Common myeloid progenitor, CD34-positive (primary cell): ENCODE measurements around the gene ANKZF1.

Experiments used
- CTCF ChIA-PET: fragments of 350-600 bp; sonication (Branson Sonifier 250); formaldehyde crosslinking; loops from one replicate; lab custom pipeline; 2021; ENCODE audit warnings: antibody characterized with exemption; lab: Charles Lee
- POLR2A ChIA-PET: fragments of 350-600 bp; sonication (Branson Sonifier 250); formaldehyde crosslinking; loops from one replicate; lab custom pipeline; 2021; ENCODE audit warnings: antibody characterized with exemption; lab: Charles Lee
- DNase-seq, 3 donors: peaks; one replicate each; pipeline versions ENCODE4 v3.0.0 to v3.0.0-alpha.2; 2013
- H3K27ac ChIP-seq, 2 experiments: 1 replicate in 1 of 2; 2 replicates in 1 of 2; pipeline ENCODE4 v1.7.0; 2013; ENCODE audit warnings: inconsistent platforms in 2 of 2, low read length in 2 of 2, mild to moderate bottlenecking in 2 of 2, low read depth in 1 of 2, moderate library complexity in 1 of 2; ENCODE audit not compliant: severe bottlenecking in 2 of 2, insufficient read depth in 1 of 2, poor library complexity in 1 of 2
- H3K27me3 ChIP-seq, 5 experiments: replicated peaks in 2 of 5; 1 replicate in 3 of 5; 2 replicates in 2 of 5; pipeline versions ENCODE4 v1.6.1 to v1.7.0; 2013; ENCODE audit warnings: low read length in 4 of 5, mild to moderate bottlenecking in 2 of 5, moderate library complexity in 2 of 5, inconsistent platforms in 1 of 5; ENCODE audit not compliant: insufficient read depth in 5 of 5, control insufficient read depth in 4 of 5
- H3K36me3 ChIP-seq, 4 experiments: 1 replicate in 2 of 4; 2 replicates in 2 of 4; pipeline versions ENCODE4 v1.6.1 to v1.7.0; 2013; ENCODE audit warnings: low read length in 3 of 4, control low read depth in 1 of 4, mild to moderate bottlenecking in 1 of 4; ENCODE audit not compliant: control insufficient read depth in 4 of 4, insufficient read depth in 4 of 4
- H3K4me1 ChIP-seq, 4 experiments: 1 replicate in 3 of 4; 2 replicates in 1 of 4; pipeline versions ENCODE4 v1.6.1 to v1.7.1; 2013; ENCODE audit warnings: low read length in 3 of 4, mild to moderate bottlenecking in 3 of 4, control low read depth in 1 of 4, inconsistent platforms in 1 of 4, moderate library complexity in 1 of 4; ENCODE audit not compliant: control insufficient read depth in 4 of 4, insufficient read depth in 4 of 4; ENCODE audit errors: control extremely low read depth in 1 of 4
- H3K4me3 ChIP-seq, 7 experiments: 1 replicate in 4 of 7; 2 replicates in 3 of 7; pipeline versions ENCODE4 v1.5.1 to v1.7.0; 2013; ENCODE audit warnings: mild to moderate bottlenecking in 7 of 7, low read length in 6 of 7, moderate library complexity in 6 of 7, inconsistent platforms in 2 of 7, low read depth in 2 of 7, control low read depth in 1 of 7; ENCODE audit not compliant: insufficient read depth in 4 of 7, control insufficient read depth in 1 of 7; ENCODE audit errors: extremely low read depth in 1 of 7
- H3K9me3 ChIP-seq, 5 experiments: 1 replicate in 4 of 5; 2 replicates in 1 of 5; pipeline versions ENCODE4 v1.6.1 to v1.7.1; 2013; ENCODE audit warnings: low read length in 4 of 5, mild to moderate bottlenecking in 2 of 5, inconsistent platforms in 1 of 5, low read depth in 1 of 5, moderate library complexity in 1 of 5; ENCODE audit not compliant: control insufficient read depth in 4 of 5, insufficient read depth in 2 of 5; ENCODE audit errors: control extremely low read depth in 1 of 5
- WGBS: methylation state at CpG from one replicate; pipeline ENCODE4 v1.1.5; 2013; ENCODE audit not compliant: insufficient coverage; 5-methylcytosine and 5-hydroxymethylcytosine counted together

Gene ANKZF1

GRCh38 chr2:219244789-219245147 is 15.2 kb downstream of the ANKZF1 start:
- ChIA-PET POLR2A (interaction anchor here (0.6 to 2.1 kb wide), 5 partner anchors 9 to 69 kb away, joined by 3 to 12 read pairs (median 4); partner anchors contain the start of genes ABCB6, ANKZF1, ATG9A and CNPPD1), CTCF (interaction anchor here (0.8 to 2.6 kb wide), 15 partner anchors 9 to 85 kb away, joined by 3 to 24 read pairs (median 5); partner anchors contain the start of genes ANKZF1, ATG9A, CNPPD1 and DNAJB2)
- peak overlapping the region; percentile 50 to 96 (median 91) for H3K4me3 ChIP-seq
- H3K4me1 ChIP-seq, result peaks cover 43 to 61% (median 56%) of the 10 kb centered on the region in 4 experiments
- peaks cover 0 to 9% (median 7%) of the 10 kb centered on the region in 4 experiments for H3K36me3 ChIP-seq
- no peaks in the 10 kb centered on the region for H3K27me3 ChIP-seq
- 67% methylated on average over 3 of the region's 6 CpGs for WGBS
- H3K9me3 ChIP-seq, result no peaks in the 10 kb centered on the region
- no peak for DNase-seq
- peak overlapping the region; percentile 80 to 94 for H3K27ac ChIP-seq

GRCh38 chr2:219245148-219245898 is 15.7 kb downstream of the ANKZF1 start, which contains the start of the genes GLB1L and STK16:
Gene GLB1L, minus strand, starts transcription at chr2:219245444. Its CDS starts 1,871 bp downstream, at chr2:219243573.
Gene STK16, plus strand, starts transcription at chr2:219245479. Its CDS starts 521 bp downstream, at chr2:219246000.
- Histone ChIP-seq H3K27ac (peak within 1 kb of the TSS; percentile 80 to 94), H3K27me3 (no peaks in the 10 kb centered on the region), H3K36me3 (peaks cover 0 to 9% (median 7%) of the 10 kb centered on the region in 4 experiments), H3K9me3 (no peaks in the 10 kb centered on the region), H3K4me1 (peaks cover 48 to 66% (median 62%) of the 10 kb centered on the region in 4 experiments), H3K4me3 (peak within 1 kb of the TSS; percentile 50 to 96 (median 91))
- CTCF ChIA-PET, result interaction anchor here (0.8 to 2.6 kb wide), 16 partner anchors 9 to 86 kb away, joined by 3 to 24 read pairs (median 5); partner anchors contain the start of genes ANKZF1, ATG9A, CNPPD1 and DNAJB2
- POLR2A ChIA-PET, result interaction anchor here (0.6 to 2.1 kb wide), 6 partner anchors 8 to 69 kb away, joined by 3 to 12 read pairs (median 4); partner anchors contain the start of genes ABCB6, ANKZF1, ATG9A and CNPPD1
- peak; percentile 90 to 93 (median 93) for DNase-seq
- 1% methylated on average over 46 of the region's 46 CpGs for WGBS

GRCh38 chr2:219245899-219246230 is 16.3 kb downstream of the ANKZF1 start:
- Histone ChIP-seq H3K27me3 (no peaks in the 10 kb centered on the region), H3K27ac (peak overlapping the region; percentile 80 to 94), H3K9me3 (no peaks in the 10 kb centered on the region), H3K4me1 (peaks cover 48 to 70% (median 66%) of the 10 kb centered on the region in 4 experiments), H3K4me3 (peak overlapping the region; percentile 50 to 96 (median 91)), H3K36me3 (peaks cover 0 to 14% (median 11%) of the 10 kb centered on the region in 4 experiments)
- ChIA-PET POLR2A (interaction anchor here (0.9 to 1.9 kb wide), 4 partner anchors 16 to 70 kb away, joined by 3 to 12 read pairs (median 4); partner anchors contain the start of genes ANKZF1, ATG9A and CNPPD1), CTCF (interaction anchor here (0.8 to 2.6 kb wide), 8 partner anchors 9 to 87 kb away, joined by 3 to 24 read pairs (median 9); partner anchors contain the start of genes ANKZF1, ATG9A, DNAJB2 and TUBA4A)
- no peak for DNase-seq
- WGBS, result 10% methylated on average over 7 of the region's 10 CpGs

GRCh38 chr2:219246559-219246958 is 17.0 kb downstream of the ANKZF1 start:
- WGBS, result 99% methylated on average over 10 of the region's 10 CpGs
- Histone ChIP-seq H3K27ac (no peak overlapping the region), H3K9me3 (no peaks in the 10 kb centered on the region), H3K36me3 (peaks cover 0 to 20% (median 13%) of the 10 kb centered on the region in 4 experiments), H3K4me1 (peaks cover 48 to 70% (median 69%) of the 10 kb centered on the region in 4 experiments), H3K4me3 (peak overlapping the region in 2 of 7 experiments; percentile 19 to 91), H3K27me3 (no peaks in the 10 kb centered on the region)
- ChIA-PET CTCF (interaction anchor here (0.8 to 2.6 kb wide), 5 partner anchors 10 to 87 kb away, joined by 3 to 24 read pairs (median 9); partner anchors contain the start of genes ANKZF1, ATG9A and DNAJB2), POLR2A (interaction anchor here (1.8 kb wide), 1 partner anchor 70 kb away, joined by 4 read pairs; the partner anchor contains the start of gene CNPPD1)
- no peak for DNase-seq

- ChIA-PET CTCF (interaction anchor here (0.6 to 4.1 kb wide), 13 partner anchors 8 to 75 kb away, joined by 3 to 27 read pairs (median 3); no protein-coding TSS in a partner anchor), POLR2A (interaction anchor here (1.2 kb wide), 1 partner anchor 18 kb away, joined by 4 read pairs; the partner anchor contains the start of genes ANKZF1 and ATG9A)
- Histone ChIP-seq H3K27ac (no peak overlapping the region), H3K4me3 (peak overlapping the region in 1 of 7 experiments; percentile 35), H3K9me3 (no peaks in the 10 kb centered on the region), H3K4me1 (peaks cover 48 to 83% (median 80%) of the 10 kb centered on the region in 4 experiments), H3K36me3 (peaks cover 0 to 22% (median 13%) of the 10 kb centered on the region in 4 experiments), H3K27me3 (no peaks in the 10 kb centered on the region)
- WGBS, result 80% methylated on average over 10 of the region's 17 CpGs
- DNase-seq, result peak in 2 of 3 donors; percentile 74 to 79
Observed at GRCh38 chr2:219247678-219248642, 18.4 kb downstream of the ANKZF1 start.

- no peak for DNase-seq
- H3K27me3 ChIP-seq, result peaks cover 0 to 2% (median 0%) of the 10 kb centered on the region in 5 experiments
- WGBS, result 64% methylated on average over 2 of the region's 2 CpGs
- peak overlapping the region; percentile 3 to 46 for H3K27ac ChIP-seq
- peak overlapping the region in 4 of 7 experiments; percentile 37 to 50 (median 46) for H3K4me3 ChIP-seq
- peaks cover 0 to 22% (median 13%) of the 10 kb centered on the region in 4 experiments for H3K36me3 ChIP-seq
- POLR2A ChIA-PET, result interaction anchor here (1.0 to 1.2 kb wide), 2 partner anchors 19 to 46 kb away, joined by 3 to 4 read pairs; partner anchors contain the start of genes ANKZF1 and ATG9A
- H3K4me1 ChIP-seq, result peaks cover 48 to 89% (median 87%) of the 10 kb centered on the region in 4 experiments
- CTCF ChIA-PET, result interaction anchor here (0.6 to 4.1 kb wide), 16 partner anchors 10 to 176 kb away, joined by 3 to 27 read pairs (median 4); no protein-coding TSS in a partner anchor
- no peaks in the 10 kb centered on the region for H3K9me3 ChIP-seq
Observed at GRCh38 chr2:219248845-219249202, 19.2 kb downstream of the ANKZF1 start.
